GM19372 (cell line): Measurements from ENCODE around the gene CLEC16A.

Experiments used
- ATAC-seq: cut with Tn5 transposase; IDR thresholded peaks from one replicate; pipeline ENCODE4 v1.9.1; 2021; ENCODE audit warnings: mild to moderate bottlenecking, low read depth, moderate library complexity; ENCODE audit not compliant: unreplicated experiment

Gene CLEC16A

DNA sequence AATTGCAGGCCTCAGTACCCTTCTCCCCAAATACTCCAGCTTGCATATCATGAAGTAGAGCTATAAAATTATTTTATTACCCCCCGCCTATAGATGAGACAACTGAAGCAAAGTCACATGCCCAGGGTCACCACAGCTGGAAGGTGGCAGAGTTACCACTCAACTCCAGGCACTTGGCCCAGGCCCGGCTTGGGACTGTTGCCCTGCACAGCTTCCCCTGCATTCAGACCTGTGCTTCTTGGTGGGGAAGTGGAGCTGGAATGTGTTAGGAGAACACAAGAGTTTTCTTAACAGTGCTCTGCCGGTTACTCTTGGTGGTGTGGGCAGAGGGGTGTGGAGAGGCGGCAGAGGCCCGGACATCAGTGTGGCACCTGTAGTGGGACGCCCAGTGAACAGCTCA lies 162.4 kb downstream of the CLEC16A start:
- no peak for ATAC-seq

DNA sequence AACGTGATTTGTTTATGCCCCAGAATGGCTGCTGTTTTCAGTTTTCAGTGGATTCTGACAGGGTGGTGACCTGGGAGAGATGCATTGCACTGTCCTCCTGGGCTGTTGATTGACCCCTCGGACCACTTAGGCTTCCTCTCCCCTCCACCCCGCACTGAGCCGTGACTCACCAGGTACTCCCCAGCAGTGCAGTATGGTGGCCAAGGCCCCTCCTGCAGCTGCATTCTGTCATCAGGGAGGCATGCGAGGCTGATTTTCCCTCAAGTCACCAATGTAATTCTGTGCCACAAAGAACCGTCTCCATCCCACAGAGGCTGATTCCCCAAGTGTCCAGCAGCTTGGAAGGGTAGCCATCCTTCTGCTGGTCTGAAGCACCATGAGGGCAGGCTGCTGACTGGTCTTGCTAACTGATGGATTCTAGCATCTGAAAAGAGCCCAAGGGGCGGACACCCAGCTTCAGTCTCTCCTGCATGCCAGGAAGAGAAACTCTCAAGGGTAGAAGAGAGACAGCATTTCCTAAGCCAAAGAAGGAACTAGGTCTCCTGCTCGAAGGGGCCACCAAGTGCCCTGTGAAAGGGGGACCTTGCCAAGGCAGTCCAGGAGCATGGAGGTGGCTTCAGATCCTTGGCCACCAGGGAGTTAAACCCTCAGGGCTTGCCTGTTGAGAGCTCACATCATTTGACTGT lies 163.6 kb downstream of the CLEC16A start:
- no peak for ATAC-seq

DNA sequence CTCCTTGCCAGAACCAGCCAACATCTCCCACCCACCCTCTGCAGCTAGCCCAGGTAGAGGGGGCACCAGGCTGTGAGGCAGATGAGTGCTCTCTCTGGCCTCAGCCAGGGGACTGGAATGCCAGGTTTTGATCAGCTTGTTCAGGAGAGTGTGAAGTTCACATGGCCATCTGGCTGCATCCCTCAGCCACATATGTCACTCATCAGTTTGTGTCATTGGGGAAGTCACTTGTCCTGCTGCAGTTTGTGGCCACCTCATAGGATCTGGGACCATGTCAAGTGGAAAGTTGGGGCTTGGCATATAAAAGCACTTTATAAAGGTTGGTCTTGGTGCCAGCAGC lies 164.1 kb downstream of the CLEC16A start:
- ATAC-seq = no peak

DNA sequence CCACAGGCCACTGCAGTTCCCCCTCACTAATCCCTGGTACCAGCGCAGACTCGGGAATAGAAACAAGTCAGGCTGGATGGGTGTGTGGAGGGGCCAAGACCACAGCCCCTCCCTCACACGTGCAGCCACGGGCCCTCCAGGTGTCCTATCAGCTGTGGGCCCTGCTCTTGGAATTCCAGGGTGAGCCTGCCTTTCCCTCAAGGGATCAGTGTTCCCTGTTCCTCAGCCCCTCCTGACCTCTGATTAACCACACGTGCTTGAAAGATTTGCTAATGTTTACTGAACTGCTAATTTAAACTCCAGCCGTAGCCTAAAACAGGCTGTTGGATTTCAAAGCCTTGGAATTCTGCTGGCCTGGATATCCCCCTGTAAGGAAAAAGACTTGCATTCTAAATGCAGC lies 165.2 kb downstream of the CLEC16A start:
- no peak for ATAC-seq

DNA sequence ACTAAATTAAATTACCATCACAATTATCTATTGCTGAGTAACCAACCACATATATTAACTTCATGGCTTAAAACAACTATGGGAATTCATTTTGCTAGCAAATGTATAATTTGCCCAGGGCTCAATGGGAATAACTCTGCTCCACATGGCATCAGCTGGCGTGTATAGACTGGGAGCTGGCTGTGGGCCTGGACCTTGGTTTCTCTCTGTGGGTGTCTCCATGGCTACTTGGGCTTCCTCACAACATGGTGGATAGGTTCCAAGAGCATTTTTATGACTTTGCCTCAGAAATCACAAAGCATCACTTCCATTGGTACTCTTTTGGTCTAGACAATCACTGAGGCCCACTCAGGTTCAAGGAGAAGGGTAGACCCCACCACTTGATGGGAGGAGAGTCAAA lies 166.8 kb downstream of the CLEC16A start:
- no peak for ATAC-seq

DNA sequence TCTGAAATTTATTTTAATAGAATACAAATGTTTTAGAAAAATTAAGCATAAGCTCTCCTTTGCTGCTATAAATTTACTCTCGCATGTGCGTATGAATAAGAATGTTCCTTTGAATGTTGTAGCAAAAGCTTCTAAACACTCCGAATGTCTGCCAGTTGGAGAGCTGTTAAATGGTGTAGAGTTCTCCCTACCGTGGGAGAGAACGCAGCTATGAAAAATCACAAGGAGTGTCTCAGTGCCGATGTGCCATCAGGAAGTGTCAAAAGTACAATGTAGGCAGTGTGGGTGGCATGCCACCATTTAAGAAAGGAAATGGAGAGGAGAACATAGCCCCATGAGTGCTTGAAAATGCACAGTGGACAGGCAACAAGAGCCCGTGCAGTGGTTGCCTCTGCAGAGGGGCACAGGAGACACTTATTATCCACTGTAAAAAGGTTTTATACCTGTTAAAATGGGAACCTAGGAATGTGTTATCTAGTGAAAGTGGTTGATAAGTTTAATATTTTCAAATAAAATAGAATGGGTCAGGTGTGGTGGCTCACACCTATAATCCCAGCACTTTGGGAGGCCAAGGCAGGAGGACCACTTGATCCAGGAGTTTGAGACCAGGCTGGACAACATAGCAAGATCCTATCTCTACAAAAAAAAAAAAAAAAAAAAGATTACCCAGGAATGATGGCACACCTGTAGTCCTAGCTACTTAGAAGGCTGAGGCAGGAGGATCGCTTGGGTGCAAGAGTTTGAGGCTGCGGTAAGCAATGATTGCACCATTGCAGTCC lies 167.7 kb downstream of the CLEC16A start:
- no peak for ATAC-seq

DNA sequence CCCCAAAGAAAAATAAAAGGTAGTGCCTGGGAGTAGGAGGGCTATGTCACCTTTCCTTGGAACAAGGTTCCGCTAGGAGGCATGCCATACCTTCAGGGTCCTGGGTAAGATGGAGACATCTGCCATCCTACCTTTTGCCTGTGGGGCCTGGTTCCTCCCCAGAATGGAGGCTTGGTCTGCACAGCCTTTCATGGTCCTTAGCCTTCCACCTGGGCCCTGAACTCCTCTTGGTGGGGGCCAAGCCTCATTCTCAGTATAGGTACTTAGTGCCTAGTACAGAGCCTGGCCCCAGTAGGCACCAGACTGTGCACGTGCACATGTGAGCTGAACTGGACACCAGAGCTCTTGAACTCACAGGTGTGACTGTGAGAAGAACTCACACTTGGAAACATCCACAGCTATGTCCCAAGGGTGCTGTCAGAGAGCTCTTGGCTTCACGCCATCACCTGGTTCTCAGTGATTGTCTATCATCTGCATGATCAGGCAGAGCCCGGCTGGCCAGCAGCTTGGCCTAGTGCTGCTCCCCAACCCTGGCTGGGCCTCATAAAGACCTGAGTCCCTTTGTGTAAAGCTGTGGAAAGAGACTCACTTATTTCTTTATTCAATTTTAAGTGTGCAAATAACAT lies 168.5 kb downstream of the CLEC16A start:
- no peak for ATAC-seq

DNA sequence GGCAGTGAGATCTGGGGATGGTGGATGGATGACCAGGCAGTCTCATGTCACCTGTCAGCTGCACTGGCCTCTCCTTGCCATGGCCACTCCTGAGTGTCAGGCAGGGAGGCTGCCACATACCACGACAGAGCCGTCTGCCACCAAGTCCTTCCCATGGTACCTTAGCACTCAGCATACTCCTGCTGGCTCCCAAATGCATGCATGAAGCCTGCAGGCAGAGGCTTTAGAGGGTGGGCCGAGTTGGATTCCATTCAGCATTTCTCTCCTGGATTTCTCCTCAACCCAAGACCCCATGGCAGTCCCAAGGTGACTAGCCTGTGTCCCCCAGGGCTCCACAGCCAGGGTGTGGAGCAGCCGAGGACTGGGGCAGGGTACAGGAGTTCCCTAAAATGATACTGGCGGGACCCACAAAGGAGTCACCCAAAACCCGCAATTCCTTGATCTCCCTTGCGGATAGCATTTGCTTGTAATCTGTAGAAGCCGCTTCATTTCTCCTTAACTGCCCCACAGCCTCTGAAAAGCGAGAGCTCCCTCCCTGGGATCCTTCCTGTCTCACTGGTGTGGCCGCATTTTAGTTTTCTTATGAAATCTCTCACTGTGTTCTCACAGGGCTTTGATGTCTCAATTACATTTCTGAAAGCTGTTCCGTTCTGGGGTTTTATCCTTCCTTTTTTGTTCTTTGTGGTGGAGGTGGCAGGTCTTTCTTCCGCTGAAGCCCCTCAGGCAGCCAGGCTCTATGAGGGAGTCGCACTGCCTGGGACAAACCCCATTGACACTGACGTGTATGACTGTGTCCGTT lies 170.2 kb downstream of the CLEC16A start:
- ATAC-seq = no peak

DNA sequence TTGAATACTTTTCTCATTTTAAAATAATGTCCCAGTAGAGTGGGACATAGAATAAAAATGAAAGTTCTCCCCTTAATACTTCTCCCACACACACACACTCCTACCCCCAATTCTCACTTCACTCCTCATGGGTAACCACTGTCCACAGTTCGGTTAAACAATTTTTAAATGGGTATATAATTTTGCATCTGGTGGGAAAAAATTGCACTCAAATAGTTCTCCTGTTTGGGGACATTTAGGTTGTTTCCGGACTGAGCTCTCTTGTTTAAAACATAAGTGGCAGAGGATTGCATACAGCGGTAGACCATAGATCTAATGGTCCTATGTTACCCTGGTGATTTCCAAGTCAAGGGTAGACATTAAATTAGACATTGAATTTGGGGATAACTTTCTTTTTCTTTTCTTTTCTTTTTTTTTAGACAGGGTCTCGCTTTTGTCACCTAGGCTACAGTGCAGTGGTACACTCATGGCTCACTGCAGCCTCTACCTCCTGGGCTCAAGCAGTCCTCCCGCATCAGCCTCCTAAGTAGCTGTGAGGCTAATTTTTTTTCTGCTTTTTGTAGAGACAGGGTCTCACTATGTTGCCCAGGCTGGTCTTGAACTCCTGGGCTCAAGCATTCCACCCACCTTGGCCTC lies 173.3 kb downstream of the CLEC16A start:
- ATAC-seq = no peak

DNA sequence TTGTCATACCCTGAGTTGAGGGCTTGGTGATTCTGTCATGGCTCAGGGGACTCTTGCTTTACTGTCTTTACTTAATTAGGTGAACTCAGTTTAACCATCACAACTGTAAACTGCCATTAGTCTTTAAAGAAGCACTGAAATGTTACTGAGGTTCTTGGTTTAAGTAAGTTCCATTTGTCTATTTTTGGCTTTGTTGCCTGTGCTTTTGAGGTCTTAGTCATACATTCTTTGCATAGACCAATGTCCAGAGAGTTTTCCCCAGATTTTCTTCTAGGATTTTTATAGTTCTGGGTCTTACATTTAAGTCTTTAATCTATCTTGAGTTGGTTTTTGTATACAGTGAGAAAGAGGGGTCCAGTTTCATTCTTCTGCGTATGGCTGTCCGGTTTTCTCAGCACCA lies 174.1 kb downstream of the CLEC16A start:
- no peak for ATAC-seq

DNA sequence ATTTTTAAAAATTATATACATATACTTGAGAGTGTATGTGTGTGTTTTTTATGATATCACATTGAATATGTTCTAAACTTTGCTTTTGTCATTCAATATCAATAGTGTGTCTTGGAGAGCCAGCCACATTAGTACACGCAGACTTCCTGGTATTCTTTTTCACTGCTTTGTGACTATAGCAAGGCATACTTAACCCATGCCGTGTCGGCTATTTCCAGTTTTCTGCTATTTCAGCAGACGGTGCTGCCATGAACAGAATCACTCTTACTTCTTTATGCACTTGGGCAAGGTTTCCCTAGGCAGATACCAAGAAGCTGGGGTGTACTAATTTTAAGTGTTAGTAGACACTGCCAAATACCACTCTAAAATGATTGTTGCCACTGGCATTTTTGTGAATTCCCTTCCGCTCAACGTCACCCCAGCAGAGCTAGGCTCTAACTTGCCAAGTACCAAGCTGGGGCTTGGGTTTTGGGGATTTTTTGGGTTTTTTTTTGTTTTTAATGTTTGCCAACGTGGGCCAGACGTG lies 176.8 kb downstream of the CLEC16A start:
- no peak for ATAC-seq

DNA sequence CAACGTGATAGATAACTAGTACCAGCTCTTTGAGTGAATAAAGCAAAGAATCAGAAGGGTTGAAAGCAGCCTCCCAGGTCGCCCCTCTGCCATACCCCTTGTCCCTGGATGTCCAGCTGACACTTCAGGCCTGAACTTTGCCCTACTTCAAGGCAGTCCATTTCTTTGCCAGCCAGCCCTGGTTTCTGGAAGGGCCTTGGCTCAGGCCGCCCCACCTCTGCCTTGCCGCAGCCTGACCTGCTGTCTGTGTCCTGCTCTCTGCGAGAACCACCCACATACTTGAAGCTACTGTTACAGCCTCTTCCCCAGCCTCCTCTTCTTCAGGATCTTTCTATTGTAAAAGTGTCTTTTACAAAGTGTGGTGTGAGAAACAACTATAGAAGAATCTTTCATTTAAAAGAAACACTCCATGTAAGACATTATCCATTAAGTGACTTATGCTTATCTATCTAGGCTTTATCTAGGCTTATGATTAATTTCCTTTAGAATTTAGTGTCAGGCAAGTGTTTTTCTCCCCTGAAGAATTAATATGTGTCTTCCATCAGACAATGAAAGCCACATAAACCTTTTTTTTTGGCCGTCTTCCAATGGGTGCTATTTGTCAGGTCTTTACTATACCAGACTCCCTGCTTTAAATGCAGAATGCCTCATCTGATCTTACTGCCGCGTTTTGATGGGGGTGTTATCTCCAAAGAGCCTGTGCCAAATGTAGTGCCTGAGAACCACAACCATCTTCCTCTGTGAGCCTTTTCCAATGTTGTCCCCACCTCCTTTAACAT lies 177.7 kb downstream of the CLEC16A start:
- ATAC-seq = no peak

DNA sequence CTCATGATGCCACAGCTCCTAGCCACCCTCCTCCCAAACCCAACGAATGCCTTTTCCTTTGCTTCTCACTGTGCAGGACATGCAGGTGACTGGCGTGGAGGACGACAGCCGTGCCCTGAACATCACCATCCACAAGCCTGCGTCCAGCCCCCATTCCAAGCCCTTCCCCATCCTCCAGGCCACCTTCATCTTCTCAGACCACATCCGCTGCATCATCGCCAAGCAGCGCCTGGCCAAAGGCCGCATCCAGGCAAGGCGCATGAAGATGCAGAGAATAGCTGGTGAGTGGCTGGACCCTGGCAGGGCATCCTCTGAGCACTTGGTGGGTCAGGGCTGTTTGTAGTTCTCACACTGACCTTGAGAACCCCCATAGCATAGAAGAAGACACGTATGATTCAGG lies 179.3 kb downstream of the CLEC16A start:
- ATAC-seq = no peak

DNA sequence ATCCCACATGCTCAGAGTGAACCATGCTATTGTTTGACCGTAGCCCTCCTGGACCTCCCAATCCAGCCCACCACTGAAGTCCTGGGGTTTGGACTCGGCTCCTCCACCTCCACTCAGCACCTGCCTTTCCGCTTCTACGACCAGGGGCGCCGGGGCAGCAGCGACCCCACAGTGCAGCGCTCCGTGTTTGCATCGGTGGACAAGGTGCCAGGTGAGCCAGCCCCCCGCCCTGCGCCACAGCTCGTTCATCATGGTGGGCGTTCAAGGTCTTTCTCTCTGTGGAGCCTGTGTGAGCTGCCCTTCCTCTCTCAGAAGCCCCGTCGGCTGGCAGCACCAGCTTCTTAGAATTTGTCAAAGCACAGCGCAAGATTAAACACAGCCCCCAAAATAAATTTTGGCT lies 181.6 kb downstream of the CLEC16A start:
- no peak for ATAC-seq

DNA sequence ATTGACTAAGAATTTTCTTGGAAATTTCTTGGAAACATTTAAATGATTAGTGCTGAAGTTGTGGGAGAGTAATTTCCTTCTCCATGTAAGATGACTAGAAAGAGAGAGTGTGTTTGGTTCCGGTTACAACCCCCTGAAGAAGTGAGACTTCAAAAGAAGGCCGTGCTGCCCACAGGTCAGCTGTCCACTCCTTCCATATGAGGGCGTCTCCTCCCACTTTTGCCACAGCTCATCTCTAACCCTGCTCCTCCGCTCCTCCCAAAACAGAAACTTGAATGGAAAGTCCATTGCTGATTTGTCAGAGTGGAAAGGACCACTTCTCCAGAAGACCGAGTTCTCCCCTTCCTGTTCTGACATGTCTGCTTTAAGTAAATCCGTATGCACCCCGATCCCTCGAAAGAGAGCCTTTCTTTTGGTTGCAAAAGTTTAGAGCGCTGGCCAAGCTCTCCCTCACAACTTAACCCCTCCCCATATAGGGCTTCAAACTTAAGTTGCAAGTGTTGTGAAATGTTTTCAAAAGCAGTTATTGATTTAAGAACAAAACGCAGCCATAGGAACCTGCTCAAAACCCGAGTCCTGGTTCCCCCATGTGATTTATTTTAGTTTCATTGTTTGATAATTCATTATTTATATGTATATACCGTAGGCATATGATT lies 182.2 kb downstream of the CLEC16A start:
- ATAC-seq = no peak

DNA sequence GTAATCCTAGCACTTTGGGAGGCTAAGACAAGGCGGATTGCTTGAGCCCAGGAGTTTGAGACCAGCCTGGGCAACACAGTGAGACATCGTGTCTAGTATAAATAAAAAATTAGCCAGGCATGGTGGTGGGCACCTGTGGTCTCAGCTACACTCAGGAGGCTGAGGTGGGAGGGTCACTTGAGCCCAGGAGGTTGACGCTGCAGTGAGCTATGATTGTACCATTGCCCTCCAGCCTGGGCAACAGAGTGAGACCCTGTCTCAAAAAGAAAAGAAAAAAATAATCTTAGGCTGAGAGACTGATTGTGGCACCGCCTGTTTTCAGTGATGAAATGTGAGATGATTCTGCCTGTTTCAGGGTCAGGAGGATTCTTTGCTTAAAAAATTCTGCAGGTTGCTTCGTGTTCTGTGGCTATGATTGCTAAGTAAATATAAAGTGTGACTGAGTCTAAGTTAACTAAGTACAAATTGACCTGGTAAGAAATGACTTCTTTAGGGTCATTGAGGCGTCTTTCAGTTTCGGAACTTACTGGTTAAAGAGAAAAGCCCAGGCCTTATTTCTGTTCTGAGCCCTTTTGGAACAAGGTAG lies 183.3 kb downstream of the CLEC16A start:
- no peak for ATAC-seq

DNA sequence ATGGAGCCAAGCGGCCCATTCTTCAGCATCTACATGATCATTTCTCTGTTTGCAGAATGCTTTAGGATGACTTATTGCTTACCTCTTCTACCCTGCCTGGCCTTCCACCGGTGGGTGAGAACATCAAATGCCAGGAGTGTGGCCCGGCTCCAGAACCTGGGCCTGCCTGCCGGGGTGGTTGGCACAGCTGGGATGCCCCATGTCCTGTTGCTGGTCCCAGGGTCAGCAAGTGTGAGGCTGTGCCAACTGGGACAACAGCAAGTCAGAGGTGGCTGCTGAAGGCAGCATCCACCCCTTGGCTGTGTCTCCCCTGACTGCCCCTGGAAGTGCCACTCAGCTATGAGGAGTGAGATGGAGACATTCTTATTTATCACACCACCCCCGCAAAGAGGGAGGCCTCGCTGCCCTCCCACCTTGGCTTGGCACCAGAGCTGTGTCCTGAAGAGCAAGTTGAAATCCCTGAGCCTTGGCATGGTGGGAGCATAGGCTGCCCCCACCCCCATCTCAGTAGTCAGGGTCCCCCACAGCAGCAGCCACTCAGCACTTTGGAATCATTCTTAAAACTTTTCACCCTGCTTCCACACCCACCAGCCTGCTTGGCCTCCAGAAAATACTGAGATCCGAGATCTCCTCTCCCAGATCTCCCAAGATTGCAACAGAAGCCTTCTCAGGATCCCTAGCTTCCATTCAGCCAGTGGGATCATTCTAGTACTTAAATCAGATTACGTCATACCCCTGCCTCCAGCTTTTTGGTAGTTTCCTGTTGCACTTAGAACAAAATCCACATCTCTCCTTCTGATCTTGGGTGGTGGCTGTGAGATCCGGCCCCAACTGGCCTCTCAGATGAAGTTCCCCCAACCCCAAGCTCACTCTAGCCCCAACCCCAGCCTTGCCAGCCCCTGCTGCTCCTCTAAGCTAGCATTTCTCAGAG lies 184.1 kb downstream of the CLEC16A start:
- no peak for ATAC-seq

DNA sequence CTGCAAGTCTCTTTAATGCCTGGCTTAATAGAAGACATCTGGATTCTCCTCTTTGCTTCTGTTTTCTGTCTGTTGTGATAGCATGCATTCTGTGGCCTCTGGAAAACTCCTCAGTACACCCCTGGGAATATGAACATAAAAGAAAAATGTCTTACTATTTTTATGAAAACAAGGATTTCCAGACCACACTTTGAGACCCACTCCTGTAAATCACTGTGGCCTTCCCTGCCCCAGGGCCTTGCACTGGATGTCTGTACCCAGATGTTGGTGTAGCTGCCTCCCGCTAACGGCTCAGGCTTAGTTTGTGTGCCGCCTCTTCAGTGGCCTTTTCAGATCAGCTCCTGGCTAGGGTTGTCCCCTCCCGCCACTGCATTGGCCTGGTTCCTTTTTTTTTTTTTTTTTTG lies 185.0 kb downstream of the CLEC16A start:
- ATAC-seq = no peak
